Activated B cell treated with CpG ODN at 0.5 μM for 24 hours (primary cell): ENCODE results near the gene LRRC28. TPM values are rescaled to one million over a fixed set of nuclear protein-coding genes. Genes with fewer than 3 reads are reported as not detected.

ENCODE experiments used
- ATAC-seq: fragments of 200-7000 bp; cut with Tn5 transposase; one replicate; pipeline ENCODE4 v1.10.0; 2021; ENCODE audit warnings: low read depth, mild to moderate bottlenecking, moderate library complexity
- CTCF ChIA-PET: fragments of 350-600 bp; sonication (Branson Sonifier 250); formaldehyde crosslinking; loops from one replicate; lab custom pipeline; 2021; ENCODE audit warnings: antibody characterized with exemption; lab: Charles Lee
- POLR2A ChIA-PET: fragments of 350-600 bp; sonication (Branson Sonifier 250); formaldehyde crosslinking; loops from one replicate; lab custom pipeline; 2021; ENCODE audit warnings: antibody characterized with exemption; lab: Charles Lee
- DNase-seq: peaks from one replicate; pipeline ENCODE4 v3.0.0; 2022
- H3K27ac Mint-ChIP-seq: one replicate; pipeline ENCODE4 v1.8.0; 2020; ENCODE audit warnings: mixed read lengths
- H3K27me3 Mint-ChIP-seq: one replicate; pipeline ENCODE4 v1.8.0; 2021; ENCODE audit warnings: mixed read lengths
- H3K36me3 Mint-ChIP-seq: one replicate; pipeline ENCODE4 v1.8.0; 2021; ENCODE audit warnings: low read depth, mixed read lengths
- H3K4me1 Mint-ChIP-seq: one replicate; pipeline ENCODE4 v1.8.0; 2021; ENCODE audit warnings: mixed read lengths
- H3K4me3 Mint-ChIP-seq: one replicate; pipeline ENCODE4 v1.8.0; 2020; ENCODE audit warnings: mild to moderate bottlenecking, mixed read lengths
- H3K9me3 Mint-ChIP-seq: one replicate; pipeline ENCODE4 v1.8.0; 2020; ENCODE audit warnings: mixed read lengths
- CTCF ChIP-seq: fragments of 200-600 bp; IDR thresholded peaks from one replicate; pipeline ENCODE4 v1.8.0; 2022; ENCODE audit warnings: antibody characterized with exemption, mild to moderate bottlenecking
- intact Hi-C: fragments of 100-400 bp; cut with micrococcal nuclease; formaldehyde crosslinking; loops from one replicate; pipeline ENCODE4 v1.15.1; 2024
- total RNA-seq: library from RNA; stranded (reverse); gene quantifications from 2 replicates; pipeline ENCODE4 v1.2.3, GENCODE V29; 2022

LRRC28 gene
- total RNA-seq, 1 donor from 2014 or later: 21.2 TPM

- H3K36me3 Mint-ChIP-seq: peaks cover 22% of the 10 kb centered on the region
- no peak overlapping the region for H3K4me3 Mint-ChIP-seq
- TF ChIP-seq CTCF: no peak
- ChIA-PET POLR2A (no interaction called here), CTCF (no interaction called here)
- H3K27me3 Mint-ChIP-seq: no peaks in the 10 kb centered on the region
- DNase-seq (no peak), ATAC-seq (no peak)
- peaks cover 9% of the 10 kb centered on the region for H3K9me3 Mint-ChIP-seq
- no peak overlapping the region for H3K27ac Mint-ChIP-seq
- intact Hi-C loops: loop anchor here (5.0 kb wide), 1 partner anchor 36 kb away; no protein-coding TSS in a partner anchor
- peaks cover 18% of the 10 kb centered on the region for H3K4me1 Mint-ChIP-seq
These were observed 117.5 kb downstream of the LRRC28 start for GRCh38 chr15:99368743-99369142.

- intact Hi-C loops: loop anchor here (5.0 kb wide), 1 partner anchor 37 kb away; no protein-coding TSS in a partner anchor
- ChIA-PET CTCF (interaction anchor here (3.5 kb wide), 1 partner anchor 335 kb away, joined by 27 read pairs; no protein-coding TSS in a partner anchor), POLR2A (no interaction called here)
- Mint-ChIP-seq H3K27me3 (no peaks in the 10 kb centered on the region), H3K36me3 (peaks cover 21% of the 10 kb centered on the region), H3K9me3 (peaks cover 9% of the 10 kb centered on the region), H3K4me1 (peaks cover 18% of the 10 kb centered on the region), H3K4me3 (no peak overlapping the region), H3K27ac (no peak overlapping the region)
- DNase-seq (no peak), ATAC-seq (no peak)
- no peak for TF ChIP-seq CTCF
These were observed 117.9 kb downstream of the LRRC28 start for GRCh38 chr15:99369196-99369595.

DNA sequence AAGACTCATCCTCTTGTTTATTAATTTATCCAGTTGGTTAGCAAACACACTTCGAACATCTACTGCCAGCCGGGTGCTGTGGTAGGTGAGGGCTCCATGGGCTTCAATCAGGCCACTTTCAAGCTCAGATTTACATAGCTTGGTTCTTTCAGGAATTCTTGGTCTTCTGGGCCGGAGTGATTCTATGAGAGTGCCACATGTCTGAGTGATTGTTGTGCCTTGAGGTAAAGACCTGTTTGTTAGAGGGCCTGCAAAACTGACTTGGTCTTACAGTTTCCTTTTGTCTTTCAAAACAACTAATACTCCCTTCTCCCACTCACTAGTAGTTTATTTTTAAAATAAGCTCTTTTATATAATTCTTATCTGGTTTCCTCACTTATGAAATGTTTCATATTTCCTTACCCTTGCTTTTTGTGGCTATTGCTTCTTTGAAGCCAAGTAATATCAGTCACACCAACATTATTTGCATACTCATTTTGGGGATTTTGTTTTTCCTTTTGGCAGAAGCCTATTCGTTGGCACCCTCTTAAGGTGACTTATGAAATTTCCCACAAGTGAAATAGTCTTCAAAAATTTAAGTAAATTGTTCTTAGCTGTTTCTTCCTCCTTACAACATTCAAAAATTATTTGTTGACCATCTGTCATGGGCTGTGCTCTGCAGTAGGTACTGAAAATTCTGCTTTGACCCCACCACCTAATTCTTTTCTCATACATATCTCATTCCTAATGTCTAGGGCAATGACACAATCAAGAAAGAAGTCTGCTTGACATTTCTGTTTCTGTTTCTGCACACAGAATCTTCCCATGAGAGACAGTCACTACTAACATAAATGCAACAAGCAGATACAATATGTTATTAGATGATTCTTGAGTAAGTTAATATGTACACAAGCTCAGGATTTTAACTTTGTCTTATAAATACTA, 120.2 kb downstream of the LRRC28 start:
- H3K27ac Mint-ChIP-seq: peak overlapping the region; percentile 10
- H3K9me3 Mint-ChIP-seq: peaks cover 13% of the 10 kb centered on the region
- H3K27me3 Mint-ChIP-seq: no peaks in the 10 kb centered on the region
- intact Hi-C loops: loop anchor here (1.0 kb wide), 2 partner anchors 85 to 333 kb away; no protein-coding TSS in a partner anchor
- TF ChIP-seq CTCF: no peak
- no peak for DNase-seq
- ChIA-PET POLR2A (interaction anchor here (0.6 to 1.6 kb wide), 3 partner anchors 88 to 195 kb away, joined by 3 to 9 read pairs (median 8); partner anchors contain the start of gene MEF2A), CTCF (interaction anchor here (1.2 to 3.5 kb wide), 5 partner anchors 9 to 333 kb away, joined by 4 to 27 read pairs (median 8); no protein-coding TSS in a partner anchor)
- H3K36me3 Mint-ChIP-seq: peaks cover 27% of the 10 kb centered on the region
- peak; percentile 73 for ATAC-seq
- no peak overlapping the region for H3K4me3 Mint-ChIP-seq
- H3K4me1 Mint-ChIP-seq: peaks cover 16% of the 10 kb centered on the region

DNA sequence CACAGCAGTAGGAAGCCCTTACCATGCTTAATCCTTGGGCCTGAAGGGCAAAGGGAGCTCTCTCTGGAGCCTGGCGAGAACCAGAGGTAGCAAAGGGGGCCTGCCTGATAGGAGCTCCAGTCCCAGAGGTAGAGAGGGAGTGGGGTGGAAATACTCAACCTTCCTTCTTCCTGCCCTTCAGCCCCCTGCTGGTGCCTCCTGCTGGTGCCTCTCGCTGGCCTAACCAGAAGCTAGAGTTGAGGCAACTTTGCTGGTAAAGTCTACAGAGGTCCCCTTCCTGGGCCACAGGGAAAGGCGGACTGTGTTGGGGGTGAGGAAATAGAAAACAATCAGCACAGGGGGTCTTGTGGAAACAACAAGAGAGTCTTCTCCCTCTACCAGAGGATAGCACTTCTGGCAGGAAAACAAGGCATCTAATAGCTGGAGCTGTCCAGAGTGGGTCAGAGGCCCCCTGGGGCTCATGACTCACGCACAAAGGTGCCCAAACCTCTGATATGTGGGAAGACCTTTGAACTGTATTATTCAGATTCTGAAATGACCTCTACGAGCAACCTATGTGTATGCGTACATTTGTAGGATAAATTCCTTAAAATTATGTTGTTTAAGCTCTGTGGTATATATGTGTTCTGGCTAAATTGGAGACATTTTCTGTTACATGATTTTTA, 133.9 kb downstream of the LRRC28 start:
- H3K9me3 Mint-ChIP-seq: no peaks in the 10 kb centered on the region
- POLR2A ChIA-PET: no interaction called here
- no peaks in the 10 kb centered on the region for H3K27me3 Mint-ChIP-seq
- peaks cover 7% of the 10 kb centered on the region for H3K4me1 Mint-ChIP-seq
- H3K36me3 Mint-ChIP-seq: peaks cover 14% of the 10 kb centered on the region
- DNase-seq (no peak), ATAC-seq (no peak)
- intact Hi-C loops: loop anchor here (5.0 kb wide), 1 partner anchor 47 kb away; no protein-coding TSS in a partner anchor
- H3K4me3 Mint-ChIP-seq: no peak overlapping the region
- CTCF ChIA-PET: interaction anchor here (0.7 to 1.5 kb wide), 4 partner anchors 41 to 371 kb away, joined by 3 to 4 read pairs (median 3); no protein-coding TSS in a partner anchor
- no peak overlapping the region for H3K27ac Mint-ChIP-seq
- TF ChIP-seq CTCF: no peak
